Stimulated activated CD4-positive, alpha-beta T cell treated with anti-CD3 and anti-CD28 coated beads, Interleukin-4, amount 100 ng/mL, for 48 hours (primary cell): ENCODE data around the gene CASQ2.
"Not testable (repeated sequence)": the region's sequence is repeated elsewhere in the genome, so short reads cannot be mapped to it uniquely, and the experiment has no call there.

ENCODE experiments used
- DNase-seq, 2 donors: peaks; one replicate each; pipeline ENCODE4 v3.0.0-alpha.2; 2020; ENCODE audit warnings: low read depth in 2 of 2

Gene CASQ2

DNA sequence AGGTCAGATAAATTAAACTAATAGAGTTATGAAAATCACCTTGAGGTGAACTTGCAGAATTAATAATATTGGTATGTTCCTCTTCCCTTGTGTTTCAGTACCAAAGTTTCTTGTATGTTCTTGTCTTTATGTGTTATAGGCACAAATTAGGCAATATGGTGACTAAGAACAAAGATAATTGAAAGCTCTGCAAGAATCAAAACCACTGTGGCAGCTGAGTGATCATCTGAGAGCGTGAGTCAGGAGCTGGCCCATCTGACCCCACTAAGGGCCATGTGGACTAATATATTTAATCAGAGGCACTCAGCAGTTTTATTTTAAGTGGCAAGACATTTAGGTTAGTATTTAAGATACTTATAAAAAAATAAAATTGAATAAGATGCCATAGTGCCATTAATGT, 12.8 kb upstream of the CASQ2 start:
- no peak for DNase-seq

DNA sequence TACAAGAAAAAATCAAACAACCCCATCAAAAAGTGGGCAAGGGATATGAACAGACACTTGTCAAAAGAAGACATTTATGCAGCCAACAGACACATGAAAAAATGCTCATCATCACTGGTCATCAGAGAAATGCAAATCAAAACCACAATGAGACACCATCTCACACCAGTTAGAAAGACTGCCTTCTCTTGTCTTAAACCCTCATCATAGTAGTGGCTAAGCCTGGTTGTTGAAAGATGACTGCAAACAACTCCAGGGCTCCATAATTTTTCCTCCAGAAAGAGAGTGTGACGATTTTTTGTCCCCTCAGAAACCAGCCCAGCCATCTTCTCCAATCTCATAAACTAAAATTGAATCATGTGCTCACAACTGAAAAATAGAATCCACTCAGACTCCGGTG, 12.1 kb upstream of the CASQ2 start:
- not testable (repeated sequence) for DNase-seq

DNA sequence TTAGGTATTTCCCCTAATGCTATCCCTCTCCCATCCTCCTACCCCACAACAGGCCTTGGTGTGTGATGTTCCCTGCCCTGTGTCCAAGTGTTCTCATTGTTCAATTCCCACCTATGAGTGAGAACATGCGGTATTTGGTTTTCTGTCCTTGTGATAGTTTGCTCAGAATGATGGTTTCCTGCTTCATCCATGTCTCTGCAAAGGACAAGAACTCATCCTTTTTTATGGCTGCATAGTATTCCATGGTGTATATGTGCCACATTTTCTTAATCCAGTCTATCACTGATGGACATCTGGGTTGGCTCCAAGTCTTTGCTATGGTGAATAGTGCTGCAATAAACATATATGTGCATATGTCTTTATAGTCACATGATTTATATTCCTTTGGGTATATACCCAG, 10.6 kb upstream of the CASQ2 start:
- not testable (repeated sequence) for DNase-seq

GRCh38 chr1:115771847-115772457, 3.4 kb upstream of the CASQ2 start:
- DNase-seq: no peak

DNA sequence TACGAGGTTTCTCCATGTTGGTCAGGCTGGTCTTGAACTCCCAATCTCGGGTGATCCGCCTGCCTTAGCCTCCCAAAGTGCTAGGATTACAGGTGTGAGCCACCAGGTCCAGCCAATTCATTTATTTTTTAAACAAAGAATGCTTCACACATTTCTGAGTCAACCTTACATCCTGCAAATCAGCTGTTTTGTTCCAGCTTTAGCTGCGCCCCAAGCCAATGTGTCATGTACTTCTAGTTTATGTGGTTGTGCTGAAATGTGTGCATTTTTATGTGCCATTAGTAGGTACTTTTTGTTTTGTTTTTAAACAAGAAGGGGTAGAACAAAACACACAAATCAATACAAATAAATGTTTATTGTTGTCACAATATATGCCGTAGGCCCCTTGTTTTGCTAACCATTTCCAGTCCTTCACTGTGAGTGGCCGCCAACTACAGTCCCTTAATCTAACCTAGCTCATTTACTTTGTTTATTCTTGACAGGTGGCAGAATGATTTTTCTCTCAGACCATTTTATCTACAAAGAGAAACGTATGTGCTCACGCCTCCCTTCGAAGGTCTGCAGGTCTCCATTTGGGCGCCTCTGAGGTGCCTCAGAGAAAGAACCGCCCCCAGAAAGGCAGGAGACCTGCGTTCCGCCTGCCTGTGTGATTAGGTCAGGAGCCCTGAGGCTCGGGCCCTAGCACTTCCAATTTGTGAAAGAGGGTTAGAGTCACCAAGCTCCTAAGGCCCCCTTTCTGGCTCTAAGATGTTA, 2.8 kb upstream of the CASQ2 start:
- no peak for DNase-seq

DNA sequence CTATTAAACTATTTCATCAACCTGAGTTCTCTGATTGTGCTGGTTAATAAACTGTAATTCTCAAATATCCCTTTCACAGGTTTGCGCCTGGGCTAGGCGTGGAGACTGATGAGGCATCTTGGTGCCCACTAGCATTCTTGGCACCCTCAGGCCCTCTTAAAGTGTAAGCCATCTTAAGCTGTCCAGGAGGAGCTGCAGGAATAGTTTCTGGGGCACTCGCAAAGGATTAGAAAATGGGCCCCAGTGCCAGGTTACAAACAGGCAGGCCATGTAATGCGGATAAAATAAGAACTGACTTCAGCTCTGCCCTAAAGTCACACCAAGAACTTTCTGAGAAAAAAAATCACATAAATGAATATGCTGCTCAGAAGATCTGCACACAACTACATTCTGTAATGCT, 1.1 kb downstream of the CASQ2 start:
- DNase-seq: no peak

DNA sequence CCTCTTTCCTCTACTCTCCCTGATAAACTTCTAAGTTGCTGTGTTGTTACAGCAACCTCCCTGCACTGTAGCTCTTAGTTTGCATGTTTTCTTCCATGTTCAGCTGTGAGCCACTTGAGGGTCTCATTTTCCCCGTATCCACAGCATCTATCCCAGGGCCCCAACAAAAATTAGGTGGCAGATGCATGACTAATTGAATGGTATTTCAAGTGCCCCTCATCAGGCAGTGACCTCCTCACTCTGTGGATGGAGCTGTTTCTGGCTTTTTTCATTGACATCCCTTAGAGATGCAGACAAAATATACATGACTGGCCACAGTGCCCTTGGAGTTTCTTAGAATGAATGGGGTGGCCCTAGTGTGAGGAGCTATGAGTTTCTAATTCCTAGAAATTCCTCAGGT, 3.4 kb downstream of the CASQ2 start:
- DNase-seq: no peak

GRCh38 chr1:115764541-115764940, 4.0 kb downstream of the CASQ2 start:
- no peak for DNase-seq

DNA sequence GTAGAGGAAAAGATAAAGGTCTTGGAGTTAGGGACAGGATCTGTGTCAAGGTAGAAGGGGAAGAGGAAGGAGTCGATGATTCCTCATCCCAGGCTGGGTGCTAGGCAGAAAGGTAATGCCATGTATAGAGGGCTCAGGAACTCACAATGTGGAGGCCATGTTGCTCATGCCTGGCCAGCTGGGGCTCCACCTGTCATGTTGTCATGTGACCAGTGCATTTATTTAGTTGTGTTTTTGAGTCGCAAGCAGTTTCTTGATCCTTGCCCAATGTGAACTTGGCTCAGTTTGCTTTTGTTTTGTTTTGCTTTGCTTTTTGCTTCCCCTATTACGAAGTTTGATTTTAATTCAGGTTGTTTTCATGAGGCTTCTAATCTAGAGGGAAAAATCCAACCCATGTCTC, 5.7 kb downstream of the CASQ2 start:
- no peak for DNase-seq

DNA sequence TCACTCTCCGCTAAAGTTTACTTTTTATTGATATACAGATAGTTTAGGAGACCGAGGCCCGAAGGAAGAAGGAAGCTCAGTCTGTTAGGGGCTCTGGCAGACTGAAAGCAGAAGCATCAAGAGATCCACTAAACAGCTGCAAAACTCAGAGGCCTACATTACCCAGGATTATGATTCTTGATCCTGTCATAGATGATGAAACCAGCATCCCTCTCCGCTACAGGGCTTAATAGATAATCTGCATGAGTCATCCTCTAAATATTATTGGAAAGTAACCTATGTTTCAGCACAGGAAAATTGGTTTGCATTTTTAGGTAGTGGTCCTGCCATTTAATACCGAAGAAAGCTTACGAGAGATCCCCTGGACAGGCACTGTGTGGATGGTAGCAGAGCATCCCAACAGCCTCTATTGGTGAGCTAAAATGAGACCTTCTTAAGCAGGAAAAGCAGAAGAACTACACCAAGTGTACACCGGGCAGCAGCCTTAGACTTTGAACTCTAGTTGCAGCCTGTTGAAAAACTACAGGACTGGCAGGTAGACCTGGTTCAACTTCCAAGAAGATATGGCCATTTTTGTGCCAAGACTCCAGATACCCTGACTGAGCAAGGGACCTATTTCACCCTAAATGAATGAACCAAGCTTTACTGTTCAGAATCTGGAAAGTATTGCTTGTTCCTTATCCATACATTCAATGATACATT, 6.8 kb downstream of the CASQ2 start:
- DNase-seq: no peak

GRCh38 chr1:115757856-115758255, 10.7 kb downstream of the CASQ2 start:
- DNase-seq: no peak

DNA sequence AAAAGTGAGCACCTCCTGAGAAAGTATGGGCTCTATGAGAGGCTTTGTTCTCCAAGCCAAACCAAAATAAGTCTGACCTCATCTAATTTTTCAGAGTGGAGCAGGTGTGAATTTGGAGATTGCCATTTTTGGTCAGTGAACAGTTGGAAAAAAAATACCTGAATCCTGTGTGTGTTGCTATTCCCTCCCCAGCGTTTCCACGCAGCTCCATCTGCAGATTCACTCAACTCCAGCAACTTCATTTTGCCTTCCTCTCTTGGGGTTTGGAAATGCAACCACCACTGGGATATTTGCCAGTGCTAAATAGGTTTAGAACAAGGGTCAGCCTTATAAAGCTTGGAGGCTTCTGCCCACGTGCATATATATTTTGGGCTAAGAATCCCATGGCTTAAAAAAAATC, 11.2 kb downstream of the CASQ2 start:
- DNase-seq: no peak

- no peak for DNase-seq
Observed at GRCh38 chr1:115755456-115756370, 12.8 kb downstream of the CASQ2 start.

DNA sequence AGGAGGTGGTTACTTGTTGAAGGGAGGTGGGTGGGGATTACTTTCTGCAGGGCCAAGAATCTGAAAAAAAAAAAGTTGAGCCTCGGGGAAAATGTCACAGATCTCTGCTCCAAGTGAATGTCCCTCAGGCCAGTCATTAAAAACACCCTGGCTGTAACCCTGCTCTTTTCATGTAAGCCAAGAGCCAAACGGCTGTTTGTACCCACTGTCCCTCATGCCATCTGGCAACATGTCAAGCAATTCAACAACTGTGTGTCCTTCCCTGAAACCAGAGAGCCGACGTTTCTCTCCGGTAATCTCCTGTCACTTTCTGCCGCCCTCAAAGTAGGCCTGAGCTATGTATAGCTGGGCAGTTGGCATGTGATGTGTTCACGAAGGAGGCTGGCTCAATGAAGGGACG, 14.7 kb downstream of the CASQ2 start:
- DNase-seq: no peak

- no peak for DNase-seq
Observed at GRCh38 chr1:115753361-115753760, 15.2 kb downstream of the CASQ2 start.

DNA sequence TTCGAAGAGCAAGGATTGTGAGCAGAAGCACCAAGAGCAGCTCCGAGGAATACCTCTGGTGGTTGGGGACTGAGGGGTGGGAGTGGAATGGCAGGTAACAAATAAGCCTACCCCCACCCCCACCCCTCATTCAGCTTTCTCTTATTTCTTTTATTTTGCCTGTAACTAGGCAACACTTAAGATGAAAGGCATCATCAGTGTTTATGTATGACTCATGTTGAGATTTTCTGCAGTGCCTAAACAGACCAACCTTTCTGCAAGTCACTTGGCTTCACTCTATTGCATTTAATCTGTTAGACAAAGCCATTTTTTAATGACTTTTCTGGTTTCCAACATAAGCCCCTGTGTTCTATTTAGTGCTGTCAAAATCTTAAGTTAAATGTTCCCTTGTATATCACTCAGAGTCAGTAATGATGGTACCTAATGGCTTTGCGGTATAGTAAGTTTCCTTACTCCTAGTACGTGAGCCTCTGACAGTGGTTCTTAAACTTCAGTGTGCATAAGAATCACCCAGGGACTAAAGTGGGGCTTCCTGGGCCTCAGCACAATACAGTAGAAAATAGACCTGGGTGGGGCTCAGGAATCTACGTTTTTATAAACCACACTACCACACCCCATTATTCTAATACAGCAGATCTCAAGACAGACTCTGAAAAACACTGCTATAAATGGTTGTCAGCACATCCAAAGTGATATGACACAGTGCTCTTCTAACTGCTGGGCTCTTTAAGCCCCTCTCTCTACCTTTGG, 19.9 kb downstream of the CASQ2 start:
- DNase-seq: no peak

DNA sequence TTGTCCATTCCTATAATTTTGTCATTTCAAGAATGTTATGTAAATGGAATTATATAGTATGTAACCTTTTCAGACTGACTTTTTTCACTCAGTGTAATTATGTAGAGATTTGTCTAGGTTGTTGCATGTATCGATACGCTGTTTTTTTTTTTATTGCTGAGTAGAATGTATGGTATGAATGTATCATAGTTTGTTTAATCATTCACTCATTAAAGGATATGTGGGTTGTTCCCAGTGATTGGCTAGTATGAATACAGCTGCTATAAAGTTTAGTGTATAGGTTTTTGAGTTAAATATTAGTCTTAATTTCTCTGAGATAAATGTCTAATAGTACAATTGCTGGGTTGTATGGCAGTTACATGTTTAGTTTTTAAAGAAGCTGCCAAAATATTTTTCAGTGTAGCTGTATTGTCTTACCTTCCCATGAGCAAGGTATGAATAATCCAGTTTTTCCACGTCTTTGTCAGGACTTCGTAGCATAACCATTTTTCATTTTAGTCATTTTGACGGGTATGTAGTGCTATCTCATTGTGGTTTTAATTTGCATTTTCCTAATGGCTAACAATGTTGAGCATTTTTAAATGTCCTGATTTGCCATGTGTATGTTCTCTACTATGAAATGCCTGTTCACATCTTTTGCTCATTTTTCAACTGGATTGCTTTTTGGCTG, 22.4 kb downstream of the CASQ2 start:
- DNase-seq: no peak

DNA sequence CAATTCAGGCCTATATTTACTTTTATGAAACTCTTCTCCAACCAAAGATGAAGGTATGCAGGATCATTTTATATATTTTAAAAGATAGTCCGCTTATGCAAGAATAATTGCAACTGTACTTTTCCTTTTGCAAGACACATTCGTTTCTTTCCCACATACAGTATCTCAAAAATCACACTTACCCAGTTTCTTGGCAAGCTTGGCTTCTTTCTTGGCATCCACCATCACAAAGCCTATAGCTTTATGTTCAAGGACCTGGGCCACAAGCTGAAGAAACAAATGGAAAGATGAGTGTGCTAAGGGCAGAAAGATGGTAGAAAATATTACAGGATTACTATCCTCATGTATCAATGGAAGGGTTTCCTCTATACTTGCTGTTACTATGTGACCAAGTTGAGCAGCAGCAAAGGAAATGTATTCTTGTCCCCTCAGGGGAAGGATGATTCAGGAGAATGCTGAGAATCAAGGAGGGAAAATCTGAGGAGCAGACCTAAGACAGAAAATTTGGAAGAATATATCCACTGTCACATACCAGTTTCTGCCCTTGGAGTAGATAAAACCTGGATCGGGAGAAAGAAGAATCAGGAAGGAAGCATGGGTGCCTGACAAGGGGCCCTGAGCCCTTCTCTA, 23.8 kb downstream of the CASQ2 start:
- no peak for DNase-seq

GRCh38 chr1:115740811-115741210, 27.7 kb downstream of the CASQ2 start:
- DNase-seq: no peak

GRCh38 chr1:115732316-115732715, 36.2 kb downstream of the CASQ2 start:
- DNase-seq: no peak
